Measurements from ENCODE around the gene NRF1. TPM values are rescaled to one million over a fixed set of nuclear protein-coding genes. Genes with fewer than 3 reads are reported as not detected.

Gene NRF1
- total RNA-seq, 4 donors from 2014 or later, result 12.3 to 26.2 (median 19.7) TPM

DNA sequence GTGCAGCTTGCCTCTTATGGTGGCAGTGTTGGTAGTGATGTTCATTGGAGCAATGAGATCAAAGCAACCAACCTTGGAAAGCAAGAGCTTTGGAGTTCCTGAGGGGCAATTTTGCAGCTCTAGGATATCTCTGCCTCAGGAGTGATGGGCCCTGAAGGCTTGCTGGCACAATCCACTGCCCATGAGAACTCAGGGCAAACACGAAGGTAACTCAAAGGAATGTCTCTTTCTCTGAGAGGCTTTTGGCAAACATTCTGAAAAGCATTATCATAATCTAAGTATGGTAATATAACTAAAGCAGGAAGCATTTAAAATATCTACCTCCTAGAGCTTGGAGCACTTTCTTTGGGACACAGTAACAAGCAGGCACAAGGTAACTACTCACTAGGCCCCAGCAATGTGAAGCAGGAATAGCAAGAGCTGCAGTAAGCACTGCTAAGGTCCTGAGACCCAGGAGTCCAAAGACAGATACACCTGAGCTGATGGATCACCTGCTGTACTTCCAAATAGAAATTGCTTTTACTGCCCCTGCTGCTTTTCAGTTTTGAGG lies 103.1 kb downstream of the NRF1 start:
- H3K36me3 ChIP-seq, result peaks cover 0 to 97% (median 21%) of the 10 kb centered on the region in 3 donors
- TF ChIP-seq EP300 (IDR thresholded peaks at IDR 0.05) (no peak), POLR2A (IDR thresholded peaks at IDR 0.05) (no peak)
- TF ChIP-seq, protein P1, sequence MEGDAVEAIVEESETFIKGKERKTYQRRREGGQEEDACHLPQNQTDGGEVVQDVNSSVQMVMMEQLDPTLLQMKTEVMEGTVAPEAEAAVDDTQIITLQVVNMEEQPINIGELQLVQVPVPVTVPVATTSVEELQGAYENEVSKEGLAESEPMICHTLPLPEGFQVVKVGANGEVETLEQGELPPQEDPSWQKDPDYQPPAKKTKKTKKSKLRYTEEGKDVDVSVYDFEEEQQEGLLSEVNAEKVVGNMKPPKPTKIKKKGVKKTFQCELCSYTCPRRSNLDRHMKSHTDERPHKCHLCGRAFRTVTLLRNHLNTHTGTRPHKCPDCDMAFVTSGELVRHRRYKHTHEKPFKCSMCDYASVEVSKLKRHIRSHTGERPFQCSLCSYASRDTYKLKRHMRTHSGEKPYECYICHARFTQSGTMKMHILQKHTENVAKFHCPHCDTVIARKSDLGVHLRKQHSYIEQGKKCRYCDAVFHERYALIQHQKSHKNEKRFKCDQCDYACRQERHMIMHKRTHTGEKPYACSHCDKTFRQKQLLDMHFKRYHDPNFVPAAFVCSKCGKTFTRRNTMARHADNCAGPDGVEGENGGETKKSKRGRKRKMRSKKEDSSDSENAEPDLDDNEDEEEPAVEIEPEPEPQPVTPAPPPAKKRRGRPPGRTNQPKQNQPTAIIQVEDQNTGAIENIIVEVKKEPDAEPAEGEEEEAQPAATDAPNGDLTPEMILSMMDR (IDR thresholded peaks at IDR 0.05), result no peak
- no peak overlapping the region for H3K27ac ChIP-seq

DNA sequence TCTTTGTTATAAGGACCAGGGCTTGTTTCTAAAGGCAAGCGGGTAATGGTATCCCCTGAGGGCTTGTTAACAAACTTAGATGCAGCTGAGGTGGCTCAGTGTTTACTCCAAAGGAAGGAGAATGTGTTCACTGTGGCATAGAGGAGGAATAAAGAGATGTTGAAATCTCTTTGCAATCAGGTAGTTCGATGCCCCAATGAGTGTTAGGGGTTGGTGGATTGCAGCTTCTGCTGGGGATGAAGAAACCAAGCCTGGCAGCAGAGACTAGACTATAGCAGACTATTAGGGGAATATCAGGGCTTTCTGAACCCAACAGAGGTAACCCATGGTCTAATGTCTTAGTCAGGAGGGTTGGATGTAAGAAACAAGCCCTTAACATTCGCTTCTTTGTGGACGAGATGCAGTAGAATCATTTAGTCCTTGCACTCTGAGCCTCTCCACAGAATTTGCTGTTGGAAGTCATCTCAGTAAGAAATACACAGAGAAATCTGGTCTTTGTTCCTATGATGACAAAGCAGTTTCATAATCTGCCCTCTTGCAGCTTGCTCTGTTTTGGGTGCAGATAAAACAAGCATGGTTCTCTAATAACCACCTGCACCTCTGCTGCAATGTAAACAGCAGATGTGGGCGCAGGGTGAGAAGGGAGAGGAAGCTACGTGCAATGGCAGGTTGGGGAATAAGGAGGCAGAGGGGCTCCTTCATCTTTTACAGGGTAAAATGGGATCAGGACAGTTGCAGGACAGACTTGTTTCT lies 108.6 kb downstream of the NRF1 start:
- WGBS, 2 donors, result 84 to 89% methylated on average over 6 of the region's 6 CpGs
- no peak for DNase-seq (ENCODE audit: low spot score in 2 of 2)
- H3K36me3 ChIP-seq, result peaks cover 0 to 86% (median 11%) of the 10 kb centered on the region in 3 donors

More for the DNA sequence above, 103.1 kb downstream of the NRF1 start:
- H3K4me3 ChIP-seq, result no peak overlapping the region
- H3K27me3 ChIP-seq, result no peaks in the 10 kb centered on the region
- no peaks in the 10 kb centered on the region for H3K9me3 ChIP-seq
- WGBS, 2 donors, result 91 to 100% methylated on average over 1 of the region's 1 CpG
- DNase-seq (ENCODE audit: low spot score in 2 of 2), result no peak
- no peaks in the 10 kb centered on the region for H3K4me1 ChIP-seq

DNA sequence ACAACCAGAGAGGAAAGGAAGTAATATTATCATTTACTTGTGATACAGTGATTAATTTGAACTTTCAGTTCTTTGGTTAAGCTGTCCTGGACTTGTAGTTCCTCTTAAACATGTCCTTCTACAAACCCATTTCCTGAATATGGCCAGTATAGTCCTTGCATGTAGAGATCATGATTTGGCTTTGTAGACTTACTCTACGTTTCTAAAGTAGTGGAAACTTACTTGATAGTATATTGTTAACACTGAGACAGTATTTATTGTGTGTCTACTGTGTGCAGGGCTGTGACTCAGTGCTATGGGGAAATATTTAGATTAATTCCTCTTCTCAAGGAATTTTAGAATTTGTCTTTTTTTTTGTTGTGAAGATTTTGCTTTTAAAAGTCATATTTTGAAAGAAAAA lies 109.5 kb downstream of the NRF1 start:
- no peak for TF ChIP-seq EP300 (IDR thresholded peaks at IDR 0.05)
- TF ChIP-seq, protein P1 (IDR thresholded peaks at IDR 0.05), result no peak
- no peak for TF ChIP-seq POLR2A (IDR thresholded peaks at IDR 0.05)
- no peak overlapping the region for H3K4me3 ChIP-seq
- WGBS, 2 donors, result 64 to 74% methylated on average over 1 of the region's 1 CpG
- DNase-seq (ENCODE audit: low spot score in 2 of 2), result no peak
- no peaks in the 10 kb centered on the region for H3K27me3 ChIP-seq
- no peak overlapping the region for H3K27ac ChIP-seq
- H3K9me3 ChIP-seq, result no peaks in the 10 kb centered on the region
- peaks cover 0 to 85% (median 11%) of the 10 kb centered on the region in 3 donors for H3K36me3 ChIP-seq
- H3K4me1 ChIP-seq, result no peaks in the 10 kb centered on the region

More for the DNA sequence above, 108.6 kb downstream of the NRF1 start:
- H3K27me3 ChIP-seq, result no peaks in the 10 kb centered on the region
- H3K9me3 ChIP-seq, result no peaks in the 10 kb centered on the region
- H3K27ac ChIP-seq, result no peak overlapping the region
- no peaks in the 10 kb centered on the region for H3K4me1 ChIP-seq
- TF ChIP-seq EP300 (IDR thresholded peaks at IDR 0.05) (no peak), POLR2A (IDR thresholded peaks at IDR 0.05) (no peak)
- TF ChIP-seq, protein P1 (IDR thresholded peaks at IDR 0.05), result no peak
- no peak overlapping the region for H3K4me3 ChIP-seq

DNA sequence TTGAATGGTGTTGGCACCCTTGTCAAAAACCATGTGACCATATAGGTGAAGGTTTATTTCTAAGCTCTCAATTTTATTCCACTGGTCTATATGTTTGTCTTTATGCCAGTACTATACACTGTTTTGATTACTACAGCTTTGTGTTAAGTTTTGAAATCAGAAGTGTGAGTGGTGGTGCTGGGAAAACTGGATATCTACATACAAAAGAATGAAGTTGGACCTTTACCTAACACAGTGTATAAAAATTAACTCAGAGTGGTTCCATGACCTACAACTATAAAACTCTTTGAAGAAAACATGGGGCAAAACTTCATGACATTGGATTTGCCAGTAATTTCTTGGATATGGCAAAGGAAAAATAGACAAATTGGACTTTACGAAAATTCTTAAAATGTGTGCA lies 112.2 kb downstream of the NRF1 start:
- no peaks in the 10 kb centered on the region for H3K27me3 ChIP-seq
- H3K9me3 ChIP-seq, result no peaks in the 10 kb centered on the region
- WGBS, 2 donors, result 97 to 100% methylated on average over 1 of the region's 1 CpG
- peaks cover 0 to 81% (median 0%) of the 10 kb centered on the region in 3 donors for H3K36me3 ChIP-seq
- TF ChIP-seq, protein P1 (IDR thresholded peaks at IDR 0.05), result no peak
- no peak for TF ChIP-seq EP300 (IDR thresholded peaks at IDR 0.05)
- TF ChIP-seq POLR2A (IDR thresholded peaks at IDR 0.05), result no peak
- no peaks in the 10 kb centered on the region for H3K4me1 ChIP-seq
- H3K4me3 ChIP-seq, result no peak overlapping the region
- no peak overlapping the region for H3K27ac ChIP-seq
- no peak for DNase-seq (ENCODE audit: low spot score in 2 of 2)

DNA sequence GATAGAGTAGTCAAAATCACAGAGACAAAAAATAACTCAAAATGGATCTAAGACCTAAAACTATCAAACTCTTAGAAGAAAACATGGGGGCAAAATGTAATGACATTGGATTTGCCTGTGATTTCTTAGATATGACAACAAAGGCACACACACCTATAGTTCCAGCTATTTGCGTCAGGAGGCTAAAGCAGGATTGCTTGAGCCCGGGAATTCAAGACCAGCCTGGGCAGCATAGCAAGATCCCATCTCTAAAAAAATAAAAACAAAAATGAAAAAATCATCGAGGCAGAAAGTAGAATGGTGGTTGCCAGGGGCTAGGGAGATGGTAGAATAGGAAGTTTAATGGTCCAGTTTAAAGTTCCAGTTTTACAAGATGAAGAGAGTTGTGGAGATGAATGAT lies 113.3 kb downstream of the NRF1 start:
- TF ChIP-seq, protein P1 (IDR thresholded peaks at IDR 0.05), result no peak
- TF ChIP-seq EP300 (IDR thresholded peaks at IDR 0.05), result no peak
- no peak for DNase-seq (ENCODE audit: low spot score in 2 of 2)
- H3K4me3 ChIP-seq, result no peak overlapping the region
- peaks cover 0 to 81% (median 5%) of the 10 kb centered on the region in 3 donors for H3K36me3 ChIP-seq
- no peaks in the 10 kb centered on the region for H3K27me3 ChIP-seq
- H3K4me1 ChIP-seq, result peaks cover 0 to 5% (median 0%) of the 10 kb centered on the region in 4 donors
- no peaks in the 10 kb centered on the region for H3K9me3 ChIP-seq
- WGBS, 2 donors, result 98 to 99% methylated on average over 3 of the region's 3 CpGs
- no peak overlapping the region for H3K27ac ChIP-seq

All from tibial nerve (tissue), 4 donors.